HepG2 (cell line): ENCODE measurements around the gene THSD8. TPM values are rescaled to one million over a fixed set of nuclear protein-coding genes. Genes with fewer than 3 reads are reported as not detected.

ENCODE experiments used
- ARID4A ChIP-seq: sonication (generic); formaldehyde crosslinking; IDR thresholded peaks from 2 replicates; pipeline ENCODE4 v1.5.0; 2020; ENCODE audit warnings: mild to moderate bottlenecking, missing genetic modification reagents, borderline replicate concordance
- BCLAF1 ChIP-seq: fragments of 450-650 bp; IDR thresholded peaks from 2 replicates; pipeline ENCODE4 v1.6.1; 2017; ENCODE audit warnings: mild to moderate bottlenecking
- CBFB ChIP-seq: sonication (generic); formaldehyde crosslinking; IDR thresholded peaks from 2 replicates; pipeline ENCODE4 v1.4.0; 2020; ENCODE audit warnings: missing genetic modification reagents
- EEA1 ChIP-seq: sonication (generic); formaldehyde crosslinking; IDR thresholded peaks from 2 replicates; pipeline ENCODE4 v1.5.1; 2020; ENCODE audit warnings: mild to moderate bottlenecking, missing genetic modification reagents, borderline replicate concordance
- EED ChIP-seq: sonication (generic); formaldehyde crosslinking; IDR thresholded peaks from 2 replicates; pipeline ENCODE4 v1.5.0; 2020; ENCODE audit warnings: mild to moderate bottlenecking, missing genetic modification reagents
- GATAD1 ChIP-seq: IDR thresholded peaks from 2 replicates; pipeline ENCODE4 v1.6.1; 2016; ENCODE audit warnings: missing genetic modification reagents, missing compliant biosample characterization
- HOXA3 ChIP-seq: sonication (generic); formaldehyde crosslinking; IDR thresholded peaks from 2 replicates; pipeline ENCODE4 v1.5.0; 2020; ENCODE audit warnings: missing genetic modification reagents
- IKZF5 ChIP-seq: IDR thresholded peaks from 2 replicates; pipeline ENCODE4 v1.6.1; 2018; ENCODE audit warnings: missing genetic modification reagents, mild to moderate bottlenecking, missing compliant biosample characterization
- KDM4B ChIP-seq: sonication (generic); formaldehyde crosslinking; IDR thresholded peaks from 2 replicates; pipeline ENCODE4 v1.4.0; 2020; ENCODE audit warnings: missing genetic modification reagents
- MZF1 ChIP-seq: sonication (generic); formaldehyde crosslinking; IDR thresholded peaks from 2 replicates; pipeline ENCODE4 v1.8.1; 2023; ENCODE audit warnings: mild to moderate bottlenecking, missing genetic modification reagents, borderline replicate concordance
- NR3C1 ChIP-seq: sonication (generic); formaldehyde crosslinking; IDR thresholded peaks from 2 replicates; pipeline ENCODE4 v1.4.0; 2020; ENCODE audit warnings: missing genetic modification reagents
- RCOR2 ChIP-seq: IDR thresholded peaks from 2 replicates; pipeline ENCODE4 v1.6.1; 2016; ENCODE audit warnings: missing biosample characterization, missing genetic modification reagents
- RFX5 ChIP-seq: IDR thresholded peaks from 2 replicates; pipeline ENCODE4 v1.6.1; 2011; ENCODE audit warnings: low read depth, low read length, improper control_type of control experiment
- TEF ChIP-seq: sonication (generic); formaldehyde crosslinking; IDR thresholded peaks from 2 replicates; pipeline ENCODE4 v1.5.0; 2020; ENCODE audit warnings: missing genetic modification reagents
- ZBTB33 ChIP-seq: sonication (generic); formaldehyde crosslinking; IDR thresholded peaks from 2 replicates; pipeline ENCODE4 v1.4.0; 2020; ENCODE audit warnings: missing genetic modification reagents
- ZNF572 ChIP-seq: sonication (generic); formaldehyde crosslinking; IDR thresholded peaks from 2 replicates; pipeline ENCODE4 v1.5.1; 2020; ENCODE audit warnings: mild to moderate bottlenecking, missing genetic modification reagents
- ZSCAN22 ChIP-seq: sonication (generic); formaldehyde crosslinking; IDR thresholded peaks from 2 replicates; pipeline ENCODE4 v1.4.0; 2020; ENCODE audit warnings: mild to moderate bottlenecking, missing genetic modification reagents
- polyA plus RNA-seq, 8 experiments: library from polyadenylated mRNA; depleted of rRNA in 3 of 8; stranded (reverse) in 7 of 8; unstranded in 1 of 8; fragments of >200 nt; fragmentation: Illumina TruSeq in 4 of 8; extraction: Trizol in 4 of 8; gene quantifications; 2 replicates each; pipeline versions ENCODE4 v1.2.1 to v1.2.3, GENCODE V29; 2011 to 2016; ENCODE audit warnings: low read depth in 4 of 8, missing spikeins in 1 of 8, mixed read lengths in 1 of 8; ENCODE audit not compliant: insufficient read depth in 1 of 8
- total RNA-seq, 5 experiments: library from RNA; depleted of rRNA; stranded (reverse); fragments of >200 nt; fragmentation: Illumina TruSeq; extraction: Trizol; gene quantifications; 2 replicates each; pipeline ENCODE4 v1.2.3, GENCODE V29; 2016; ENCODE audit warnings: low read depth in 1 of 5

Gene THSD8
- total and polyA plus RNA-seq, 2 of the 13 experiments (the other 11 are each of a cell fraction or from before 2014, with no cell fraction given), result 4.8 to 14.9 TPM

GRCh38 chr19:12847159-12848139 is 45.6 kb downstream of the THSD8 start (continued):
- peak; percentile 48; the same call in 1 of the 2 replicates for TF ChIP-seq ARID4A (CRISPR knock-in tag)
- no peak for TF ChIP-seq RFX5
- TF ChIP-seq ZBTB33 (CRISPR knock-in tag), result peak; percentile 61; the same call in 1 of the 2 replicates
- TF ChIP-seq EED, result 0 out of 2 replicates have a peak, but pooled peaks have one; percentile 50
- peak; percentile 52; the same call in 1 of the 2 replicates for TF ChIP-seq GATAD1 (CRISPR knock-in tag)
- TF ChIP-seq EEA1, result no peak
- no peak for TF ChIP-seq ZSCAN22 (CRISPR knock-in tag)
- no peak for TF ChIP-seq MZF1
- no peak for TF ChIP-seq ZNF572 (CRISPR knock-in tag)
- no peak for TF ChIP-seq RCOR2 (CRISPR knock-in tag)
- TF ChIP-seq CBFB (CRISPR knock-in tag), result no peak
- TF ChIP-seq BCLAF1, result no peak
- TF ChIP-seq KDM4B, result no peak
- peak; percentile 58; the same call in 1 of the 2 replicates for TF ChIP-seq HOXA3
- no peak for TF ChIP-seq IKZF5 (CRISPR knock-in tag)
- TF ChIP-seq TEF (CRISPR knock-in tag), result no peak
- no peak for TF ChIP-seq NR3C1 (CRISPR knock-in tag)
